K562 (cell line): ENCODE measurements around the gene TP53RK. TPM values are rescaled to one million over a fixed set of nuclear protein-coding genes. Genes with fewer than 3 reads are reported as not detected.

Experiments used
- ADNP ChIP-seq: fragments of 200-800 bp; sonication (Bioruptor generic); IDR thresholded peaks from 2 replicates; pipeline ENCODE4 v1.6.1; 2016; ENCODE audit warnings: missing genetic modification characterization, missing compliant biosample characterization
- CBX1 ChIP-seq: sonication (generic); IDR thresholded peaks from 2 replicates; pipeline ENCODE4 v1.6.1; 2016; ENCODE audit warnings: antibody characterized with exemption, low read depth, mild to moderate bottlenecking
- DMBX1 ChIP-seq: fragments of 250-450 bp; sonication (Bioruptor Pico); IDR thresholded peaks from 2 replicates; pipeline ENCODE4 v1.8.0; 2022; ENCODE audit warnings: inconsistent platforms, mild to moderate bottlenecking, moderate library complexity, borderline replicate concordance
- ESRRB ChIP-seq: fragments of 250-450 bp; sonication (Bioruptor Pico); IDR thresholded peaks from 2 replicates; pipeline ENCODE4 v1.5.0; 2020; ENCODE audit warnings: mild to moderate bottlenecking, moderate library complexity, borderline replicate concordance
- FOXP1 ChIP-seq: sonication (generic); formaldehyde crosslinking; IDR thresholded peaks from 2 replicates; pipeline ENCODE4 v1.8.0; 2022; ENCODE audit warnings: mild to moderate bottlenecking, missing genetic modification reagents
- IRF2 ChIP-seq: sonication (generic); formaldehyde crosslinking; IDR thresholded peaks from 2 replicates; pipeline ENCODE4 v1.8.1; 2022; ENCODE audit warnings: mild to moderate bottlenecking, missing genetic modification reagents
- JUND ChIP-seq, 2 experiments: IDR thresholded peaks; 2 replicates in 1 of 2; 3 replicates in 1 of 2; pipeline ENCODE4 v1.6.1; 2011; ENCODE audit warnings: borderline replicate concordance in 2 of 2, low read depth in 2 of 2, low read length in 2 of 2, improper control_type of control experiment in 1 of 2, missing biosample characterization in 1 of 2, missing genetic modification characterization in 1 of 2, missing genetic modification reagents in 1 of 2
- LARP7 ChIP-seq: fragments of 450-650 bp; IDR thresholded peaks from 2 replicates; pipeline ENCODE4 v1.6.1; 2016
- NR3C1 ChIP-seq: sonication (generic); formaldehyde crosslinking; IDR thresholded peaks from 2 replicates; pipeline ENCODE4 v1.8.1; 2022; ENCODE audit warnings: missing genetic modification reagents
- PHF20 ChIP-seq: fragments of 450-650 bp; IDR thresholded peaks from 2 replicates; pipeline ENCODE4 v1.6.1; 2018; ENCODE audit not compliant: partially characterized antibody
- PHF21A ChIP-seq: fragments of 450-650 bp; IDR thresholded peaks from 2 replicates; pipeline ENCODE4 v1.6.1; 2017; ENCODE audit warnings: low read depth, borderline replicate concordance
- PTBP1 ChIP-seq: fragments of 200-400 bp; formaldehyde crosslinking; IDR thresholded peaks from 2 replicates; pipeline ENCODE4 v1.6.1; 2017; ENCODE audit warnings: low read depth, low read length
- RBM25 ChIP-seq: fragments of 200-400 bp; formaldehyde crosslinking; IDR thresholded peaks from 2 replicates; pipeline ENCODE4 v1.6.1; 2018; ENCODE audit warnings: low read length, low read depth, moderate library complexity; ENCODE audit not compliant: severe bottlenecking
- RBM39 ChIP-seq: fragments of 200-400 bp; formaldehyde crosslinking; optimal IDR thresholded peaks from 2 replicates; pipeline ENCODE3; 2018; ENCODE audit warnings: low read depth, low read length
- TAF15 ChIP-seq: fragments of 200-400 bp; formaldehyde crosslinking; IDR thresholded peaks from 2 replicates; pipeline ENCODE4 v1.6.1; 2017; ENCODE audit warnings: mild to moderate bottlenecking, low read depth, low read length, moderate library complexity
- TCF7L2 ChIP-seq: fragments of 150-350 bp; IDR thresholded peaks from 2 replicates; pipeline ENCODE4 v1.6.1; 2016; ENCODE audit warnings: low read depth, mild to moderate bottlenecking, low read length, moderate library complexity
- ZKSCAN8 ChIP-seq: fragments of 200-800 bp; sonication (Bioruptor generic); IDR thresholded peaks from 2 replicates; pipeline ENCODE4 v1.6.1; 2016; ENCODE audit warnings: missing genetic modification characterization, missing compliant biosample characterization
- ZNF175 ChIP-seq: fragments of 200-800 bp; sonication (Bioruptor generic); IDR thresholded peaks from 2 replicates; pipeline ENCODE4 v1.6.1; 2016; ENCODE audit warnings: low read depth, mild to moderate bottlenecking, missing genetic modification characterization, missing compliant biosample characterization
- ZNF830 ChIP-seq: fragments of 250-450 bp; sonication (Bioruptor Pico); IDR thresholded peaks from 2 replicates; pipeline ENCODE4 v1.5.0; 2021; ENCODE audit warnings: mild to moderate bottlenecking
- ZZZ3 ChIP-seq: fragments of 450-650 bp; IDR thresholded peaks from 2 replicates; pipeline ENCODE4 v1.6.1; 2016; ENCODE audit warnings: antibody characterized with exemption, mild to moderate bottlenecking, moderate library complexity
- polyA plus RNA-seq, 8 experiments: library from polyadenylated mRNA; depleted of rRNA in 4 of 8; stranded (reverse) in 5 of 8; unstranded in 3 of 8; fragments of >200 nt; fragmentation: Nextera tagmentation in 2 of 8; fragmentation: Illumina TruSeq in 1 of 8; extraction: Ambion mirVana in 2 of 8; extraction: Trizol in 1 of 8; gene quantifications; 2 replicates each; pipeline versions ENCODE4 v1.2.1 to v1.2.3, GENCODE V29; 2011 to 2014; ENCODE audit warnings: inconsistent platforms in 1 of 8, missing spikeins in 1 of 8
- total RNA-seq, 7 experiments: library from RNA; depleted of rRNA in 6 of 7; stranded (reverse); fragments of >200 nt in 6 of 7; fragmentation: Illumina TruSeq in 2 of 7; extraction: Trizol in 2 of 7; gene quantifications; 2 replicates each; pipeline versions ENCODE4 v1.2.1 to v1.2.3, GENCODE V29; 2011 to 2021; ENCODE audit warnings: low replicate concordance in 1 of 7
- TF ChIP-seq, protein P1 (sequence below): sonication (generic); formaldehyde crosslinking; IDR thresholded peaks from 2 replicates; pipeline ENCODE4 v1.8.1; 2023; ENCODE audit warnings: missing genetic modification reagents, mild to moderate bottlenecking, borderline replicate concordance
- TF ChIP-seq, protein P2 (sequence below), 2 experiments: IDR thresholded peaks in 1 of 2; conservative IDR thresholded peaks in 1 of 2; 2 replicates each; pipeline ENCODE4 v1.6.1; 2016; ENCODE audit warnings: low read depth in 2 of 2, mild to moderate bottlenecking in 1 of 2, missing compliant biosample characterization in 1 of 2, missing genetic modification characterization in 1 of 2, moderate library complexity in 1 of 2

The TP53RK gene
- total and polyA plus RNA-seq, 9 of the 15 experiments (the other 6 are each of a cell fraction or from before 2014, with no cell fraction given): 2.9 to 43.5 (median 17.2) TPM

DNA sequence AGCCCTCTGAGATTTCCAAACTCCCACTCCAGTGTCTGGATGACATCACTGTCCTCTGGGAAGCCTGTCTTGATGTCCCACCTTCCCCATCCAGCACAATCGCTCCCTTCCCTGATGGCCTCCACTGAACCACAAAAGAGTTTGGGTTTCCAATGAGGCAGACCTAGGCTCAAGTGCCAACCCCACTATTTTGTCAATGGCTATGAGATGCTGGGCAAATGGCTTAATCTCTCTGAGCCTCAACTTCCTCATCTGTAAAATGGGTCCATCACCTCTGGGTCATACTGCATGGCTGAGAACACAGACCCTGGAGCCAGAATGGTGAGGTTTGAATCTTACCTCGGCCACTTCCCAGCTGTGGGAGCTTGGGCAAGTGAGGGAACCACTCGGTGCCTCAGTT, 49.7 kb downstream of the TP53RK start (continued):
- TF ChIP-seq, protein P1, sequence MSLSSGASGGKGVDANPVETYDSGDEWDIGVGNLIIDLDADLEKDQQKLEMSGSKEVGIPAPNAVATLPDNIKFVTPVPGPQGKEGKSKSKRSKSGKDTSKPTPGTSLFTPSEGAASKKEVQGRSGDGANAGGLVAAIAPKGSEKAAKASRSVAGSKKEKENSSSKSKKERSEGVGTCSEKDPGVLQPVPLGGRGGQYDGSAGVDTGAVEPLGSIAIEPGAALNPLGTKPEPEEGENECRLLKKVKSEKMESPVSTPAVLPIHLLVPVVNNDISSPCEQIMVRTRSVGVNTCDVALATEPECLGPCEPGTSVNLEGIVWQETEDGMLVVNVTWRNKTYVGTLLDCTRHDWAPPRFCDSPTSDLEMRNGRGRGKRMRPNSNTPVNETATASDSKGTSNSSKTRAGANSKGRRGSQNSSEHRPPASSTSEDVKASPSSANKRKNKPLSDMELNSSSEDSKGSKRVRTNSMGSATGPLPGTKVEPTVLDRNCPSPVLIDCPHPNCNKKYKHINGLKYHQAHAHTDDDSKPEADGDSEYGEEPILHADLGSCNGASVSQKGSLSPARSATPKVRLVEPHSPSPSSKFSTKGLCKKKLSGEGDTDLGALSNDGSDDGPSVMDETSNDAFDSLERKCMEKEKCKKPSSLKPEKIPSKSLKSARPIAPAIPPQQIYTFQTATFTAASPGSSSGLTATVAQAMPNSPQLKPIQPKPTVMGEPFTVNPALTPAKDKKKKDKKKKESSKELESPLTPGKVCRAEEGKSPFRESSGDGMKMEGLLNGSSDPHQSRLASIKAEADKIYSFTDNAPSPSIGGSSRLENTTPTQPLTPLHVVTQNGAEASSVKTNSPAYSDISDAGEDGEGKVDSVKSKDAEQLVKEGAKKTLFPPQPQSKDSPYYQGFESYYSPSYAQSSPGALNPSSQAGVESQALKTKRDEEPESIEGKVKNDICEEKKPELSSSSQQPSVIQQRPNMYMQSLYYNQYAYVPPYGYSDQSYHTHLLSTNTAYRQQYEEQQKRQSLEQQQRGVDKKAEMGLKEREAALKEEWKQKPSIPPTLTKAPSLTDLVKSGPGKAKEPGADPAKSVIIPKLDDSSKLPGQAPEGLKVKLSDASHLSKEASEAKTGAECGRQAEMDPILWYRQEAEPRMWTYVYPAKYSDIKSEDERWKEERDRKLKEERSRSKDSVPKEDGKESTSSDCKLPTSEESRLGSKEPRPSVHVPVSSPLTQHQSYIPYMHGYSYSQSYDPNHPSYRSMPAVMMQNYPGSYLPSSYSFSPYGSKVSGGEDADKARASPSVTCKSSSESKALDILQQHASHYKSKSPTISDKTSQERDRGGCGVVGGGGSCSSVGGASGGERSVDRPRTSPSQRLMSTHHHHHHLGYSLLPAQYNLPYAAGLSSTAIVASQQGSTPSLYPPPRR (CRISPR knock-in tag): no peak
- TF ChIP-seq RBM25 (peak; percentile 89), DMBX1 (no peak), PTBP1 (0 out of 2 replicates have a peak, but pooled peaks have one; percentile 18), NR3C1 (CRISPR knock-in tag) (no peak), RBM39 (no peak), ESRRB (CRISPR knock-in tag) (no peak), JUND (IDR thresholded peaks at IDR 0.05; ENCODE audit: borderline replicate concordance, low read depth, low read length) (no peak), JUND (tag; IDR thresholded peaks at IDR 0.05; ENCODE audit: borderline replicate concordance, low read depth, low read length) (0 out of 3 replicates have a peak, but pooled peaks have one; percentile 17), ZNF830 (CRISPR knock-in tag) (no peak), CBX1 (0 out of 2 replicates have a peak, but pooled peaks have one; percentile 26), PHF21A (no peak), ZKSCAN8 (no peak), PHF20 (peak; percentile 28), ADNP (peak; percentile 76; the same call in 1 of the 2 replicates), FOXP1 (CRISPR knock-in tag) (no peak), TCF7L2 (no peak), ZNF175 (CRISPR knock-in tag) (no peak), TAF15 (no peak), LARP7 (no peak), ZZZ3 (no peak), IRF2 (CRISPR knock-in tag) (no peak)
- TF ChIP-seq, protein P2, sequence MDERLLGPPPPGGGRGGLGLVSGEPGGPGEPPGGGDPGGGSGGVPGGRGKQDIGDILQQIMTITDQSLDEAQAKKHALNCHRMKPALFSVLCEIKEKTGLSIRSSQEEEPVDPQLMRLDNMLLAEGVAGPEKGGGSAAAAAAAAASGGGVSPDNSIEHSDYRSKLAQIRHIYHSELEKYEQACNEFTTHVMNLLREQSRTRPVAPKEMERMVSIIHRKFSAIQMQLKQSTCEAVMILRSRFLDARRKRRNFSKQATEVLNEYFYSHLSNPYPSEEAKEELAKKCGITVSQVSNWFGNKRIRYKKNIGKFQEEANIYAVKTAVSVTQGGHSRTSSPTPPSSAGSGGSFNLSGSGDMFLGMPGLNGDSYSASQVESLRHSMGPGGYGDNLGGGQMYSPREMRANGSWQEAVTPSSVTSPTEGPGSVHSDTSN (CRISPR knock-in tag; IDR thresholded peaks at IDR 0.05; ENCODE audit: low read depth): no peak
- TF ChIP-seq, protein P2 (tag; conservative IDR thresholded peaks at IDR 0.05; ENCODE audit: low read depth): no peak
